Measurements from ENCODE around the gene ARHGAP6. TPM values are rescaled to one million over a fixed set of nuclear protein-coding genes. Genes with fewer than 3 reads are reported as not detected.
A peak's percentile ranks its signal among the peaks of the same experiment; 100 is the strongest.

The ARHGAP6 gene
- total and polyA plus RNA-seq, 8 donors = 7.0 to 25.4 (median 20.5) TPM

DNA sequence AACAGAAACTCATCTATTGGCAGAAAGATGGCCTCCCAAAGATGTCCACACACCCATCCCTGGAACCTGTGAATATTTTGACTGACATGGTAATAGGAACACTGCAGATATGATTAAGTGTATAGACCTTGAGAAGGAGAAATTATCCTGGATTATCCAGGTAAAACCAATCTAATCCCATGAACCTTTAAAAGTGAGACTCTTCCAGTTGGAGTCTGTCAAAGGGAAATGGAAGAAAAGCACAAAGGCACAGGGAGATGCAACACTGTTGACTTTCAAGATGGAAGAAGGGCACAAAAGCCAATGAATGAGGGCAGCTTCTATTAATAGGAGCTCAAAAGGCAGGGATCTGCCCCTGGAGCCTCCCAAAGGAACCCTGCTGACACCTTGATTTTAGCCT lies 289.6 kb downstream of the ARHGAP6 start:
- no peaks in the 10 kb centered on the region for H3K36me3 ChIP-seq
- no peaks in the 10 kb centered on the region for H3K27me3 ChIP-seq
- H3K4me1 ChIP-seq = no peaks in the 10 kb centered on the region
- no peak overlapping the region for H3K4me3 ChIP-seq
- intact Hi-C loops (cut with DNase I) = no loop called here
- H3K9me3 ChIP-seq = no peaks in the 10 kb centered on the region
- TF ChIP-seq, protein P1, sequence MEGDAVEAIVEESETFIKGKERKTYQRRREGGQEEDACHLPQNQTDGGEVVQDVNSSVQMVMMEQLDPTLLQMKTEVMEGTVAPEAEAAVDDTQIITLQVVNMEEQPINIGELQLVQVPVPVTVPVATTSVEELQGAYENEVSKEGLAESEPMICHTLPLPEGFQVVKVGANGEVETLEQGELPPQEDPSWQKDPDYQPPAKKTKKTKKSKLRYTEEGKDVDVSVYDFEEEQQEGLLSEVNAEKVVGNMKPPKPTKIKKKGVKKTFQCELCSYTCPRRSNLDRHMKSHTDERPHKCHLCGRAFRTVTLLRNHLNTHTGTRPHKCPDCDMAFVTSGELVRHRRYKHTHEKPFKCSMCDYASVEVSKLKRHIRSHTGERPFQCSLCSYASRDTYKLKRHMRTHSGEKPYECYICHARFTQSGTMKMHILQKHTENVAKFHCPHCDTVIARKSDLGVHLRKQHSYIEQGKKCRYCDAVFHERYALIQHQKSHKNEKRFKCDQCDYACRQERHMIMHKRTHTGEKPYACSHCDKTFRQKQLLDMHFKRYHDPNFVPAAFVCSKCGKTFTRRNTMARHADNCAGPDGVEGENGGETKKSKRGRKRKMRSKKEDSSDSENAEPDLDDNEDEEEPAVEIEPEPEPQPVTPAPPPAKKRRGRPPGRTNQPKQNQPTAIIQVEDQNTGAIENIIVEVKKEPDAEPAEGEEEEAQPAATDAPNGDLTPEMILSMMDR (IDR thresholded peaks at IDR 0.05) = no peak
- DNase-seq (no peak), ATAC-seq (no peak)
- H3K27ac ChIP-seq = no peak overlapping the region

DNA sequence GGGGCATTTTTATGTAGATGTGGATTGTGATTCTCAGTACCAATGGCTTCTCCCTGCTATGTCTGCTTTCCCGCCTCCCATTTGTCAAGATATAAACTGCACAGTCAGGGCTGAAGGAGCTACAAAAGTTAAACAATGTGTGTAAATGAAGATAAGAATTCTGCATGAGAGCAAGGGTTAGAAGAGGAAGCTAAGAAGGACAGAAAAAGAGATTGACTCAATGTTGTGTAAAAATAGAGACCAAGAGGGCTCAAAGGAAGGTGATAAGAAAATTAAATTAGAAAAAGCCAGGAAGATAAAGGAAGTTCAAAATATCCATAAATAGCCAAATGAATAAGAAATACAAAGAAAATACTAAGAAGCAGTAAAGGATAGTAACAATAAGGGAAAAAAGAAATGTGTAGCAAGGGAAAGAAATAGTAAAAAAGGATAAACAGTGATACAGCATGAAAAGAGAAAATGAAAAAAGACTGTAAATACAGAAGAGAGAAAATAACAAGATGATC lies 290.1 kb downstream of the ARHGAP6 start:
- intact Hi-C loops (cut with DNase I) = no loop called here
- Histone ChIP-seq H3K27me3 (no peaks in the 10 kb centered on the region), H3K9me3 (no peaks in the 10 kb centered on the region)

DNA sequence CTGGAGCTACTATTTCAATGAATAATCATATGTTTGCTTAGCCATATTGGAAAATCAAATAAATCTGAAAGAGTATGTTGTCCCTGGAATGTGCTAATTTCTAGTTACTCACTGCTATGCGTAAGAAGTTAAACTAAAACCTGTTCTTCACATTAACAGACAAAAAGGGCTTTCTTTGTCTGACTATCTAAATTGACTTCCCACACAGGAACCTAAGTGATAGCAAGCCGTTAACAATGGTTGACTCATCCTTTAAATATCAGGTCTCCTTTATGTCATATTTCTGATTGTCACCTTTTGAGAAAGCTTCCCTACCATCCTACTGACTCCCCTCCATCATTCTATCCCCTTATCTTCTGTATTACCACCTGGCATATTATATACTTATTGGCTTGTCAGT lies 291.1 kb downstream of the ARHGAP6 start:
- TF ChIP-seq, protein P1 (IDR thresholded peaks at IDR 0.05) = no peak
- intact Hi-C loops (cut with DNase I) = no loop called here
- no peaks in the 10 kb centered on the region for H3K9me3 ChIP-seq
- no peak overlapping the region for H3K4me3 ChIP-seq
- no peaks in the 10 kb centered on the region for H3K27me3 ChIP-seq
- H3K27ac ChIP-seq = no peak overlapping the region
- DNase-seq (no peak), ATAC-seq (no peak)
- no peaks in the 10 kb centered on the region for H3K4me1 ChIP-seq
- H3K36me3 ChIP-seq = no peaks in the 10 kb centered on the region

More for the DNA sequence above, 290.1 kb downstream of the ARHGAP6 start:
- TF ChIP-seq, protein P1 (IDR thresholded peaks at IDR 0.05) = no peak
- Histone ChIP-seq H3K4me1 (no peaks in the 10 kb centered on the region), H3K36me3 (no peaks in the 10 kb centered on the region), H3K4me3 (no peak overlapping the region), H3K27ac (no peak overlapping the region)
- no peak for ATAC-seq
- DNase-seq = no peak

DNA sequence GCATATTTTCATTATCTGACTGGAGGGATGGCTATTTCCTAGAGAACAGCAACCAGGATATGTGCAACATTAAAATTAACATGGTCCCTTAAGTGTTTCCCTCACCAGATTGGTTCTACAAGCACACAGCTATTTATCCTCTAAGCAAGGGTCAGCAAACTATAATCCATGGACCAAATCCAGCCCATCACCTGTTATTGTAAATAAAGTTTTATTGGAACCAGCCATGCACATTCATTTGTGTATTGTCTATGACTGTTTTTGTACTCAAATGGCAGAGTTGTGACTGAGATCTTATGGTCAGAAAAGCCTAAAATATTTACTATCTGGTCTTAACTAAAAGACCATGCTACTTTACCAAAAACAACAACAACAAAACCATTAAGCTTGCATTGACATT lies 294.6 kb downstream of the ARHGAP6 start:
- Histone ChIP-seq H3K27ac (no peak overlapping the region), H3K36me3 (no peaks in the 10 kb centered on the region), H3K9me3 (no peaks in the 10 kb centered on the region), H3K4me3 (no peak overlapping the region), H3K4me1 (no peaks in the 10 kb centered on the region), H3K27me3 (no peaks in the 10 kb centered on the region)
- DNase-seq (no peak), ATAC-seq (no peak)
- intact Hi-C loops (cut with DNase I) = no loop called here
- TF ChIP-seq, protein P1 (IDR thresholded peaks at IDR 0.05) = no peak

DNA sequence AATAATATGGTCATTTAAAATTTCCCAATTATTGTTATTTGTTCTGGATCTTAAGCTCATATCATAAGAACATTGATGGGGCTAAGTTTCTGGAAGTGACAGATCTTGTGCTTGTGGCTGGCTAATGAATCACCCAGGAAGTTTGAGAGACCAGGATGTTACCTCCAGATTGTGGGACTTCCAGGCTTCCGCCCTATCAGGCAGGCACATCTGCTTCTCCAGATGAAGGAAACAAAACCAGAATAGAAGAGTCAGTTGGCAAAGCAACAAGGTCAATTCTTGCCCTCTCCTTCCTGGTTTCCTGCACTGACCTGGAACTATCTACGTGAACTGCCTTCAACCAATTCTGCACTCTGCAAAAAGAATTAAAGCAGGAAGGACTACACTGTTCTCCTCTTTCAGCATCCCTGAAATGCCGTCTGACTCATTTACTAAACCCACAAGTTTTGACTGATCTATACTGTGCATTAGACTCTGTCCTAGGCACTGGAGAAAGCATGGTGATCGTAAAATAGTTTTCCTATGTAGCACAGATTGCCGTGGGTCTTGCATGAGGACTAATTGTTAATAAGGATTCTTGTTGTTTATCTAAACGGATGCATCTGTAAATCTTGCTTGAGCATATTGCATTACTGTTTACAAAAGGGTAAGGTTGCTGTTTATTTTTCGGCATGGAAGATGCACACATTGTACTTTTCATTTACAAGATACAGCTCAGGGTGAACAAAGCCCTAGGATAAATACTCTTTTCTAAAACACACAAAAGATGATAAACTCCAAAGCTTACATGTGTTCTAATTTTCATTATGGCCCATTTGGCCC lies 297.9 kb downstream of the ARHGAP6 start:
- H3K27ac ChIP-seq = peak overlapping the region in 1 of 2 donors; percentile 28
- no peak for DNase-seq
- no peak overlapping the region for H3K4me3 ChIP-seq
- H3K4me1 ChIP-seq = no peaks in the 10 kb centered on the region
- intact Hi-C loops (cut with DNase I) = no loop called here
- TF ChIP-seq, protein P1 (IDR thresholded peaks at IDR 0.05) = no peak
- no peaks in the 10 kb centered on the region for H3K27me3 ChIP-seq
- ATAC-seq = no peak
- H3K9me3 ChIP-seq = no peaks in the 10 kb centered on the region
- no peaks in the 10 kb centered on the region for H3K36me3 ChIP-seq
